GM12864 (cell line): Measurements from ENCODE around the gene TOX3.

Source experiments
- DNase-seq: peaks from one replicate; pipeline ENCODE4 v3.0.0-alpha.2; 2011; ENCODE audit warnings: low read depth
- H3K4me3 ChIP-seq: 2 replicates; pipeline ENCODE4 v1.5.1; 2011; ENCODE audit warnings: mild to moderate bottlenecking, low read depth, low read length, control low read depth
- TF ChIP-seq, protein P1 (sequence below): IDR thresholded peaks from 2 replicates; pipeline ENCODE4 v1.5.1; 2011; ENCODE audit warnings: low read depth, mild to moderate bottlenecking, moderate library complexity, low read length, control low read depth, inconsistent platforms; ENCODE audit errors: missing control alignments

Gene TOX3

GRCh38 chr16:52563767-52564611, 17.0 kb upstream of the TOX3 start:
- H3K4me3 ChIP-seq: no peak overlapping the region
- DNase-seq: no peak
- TF ChIP-seq, protein P1, sequence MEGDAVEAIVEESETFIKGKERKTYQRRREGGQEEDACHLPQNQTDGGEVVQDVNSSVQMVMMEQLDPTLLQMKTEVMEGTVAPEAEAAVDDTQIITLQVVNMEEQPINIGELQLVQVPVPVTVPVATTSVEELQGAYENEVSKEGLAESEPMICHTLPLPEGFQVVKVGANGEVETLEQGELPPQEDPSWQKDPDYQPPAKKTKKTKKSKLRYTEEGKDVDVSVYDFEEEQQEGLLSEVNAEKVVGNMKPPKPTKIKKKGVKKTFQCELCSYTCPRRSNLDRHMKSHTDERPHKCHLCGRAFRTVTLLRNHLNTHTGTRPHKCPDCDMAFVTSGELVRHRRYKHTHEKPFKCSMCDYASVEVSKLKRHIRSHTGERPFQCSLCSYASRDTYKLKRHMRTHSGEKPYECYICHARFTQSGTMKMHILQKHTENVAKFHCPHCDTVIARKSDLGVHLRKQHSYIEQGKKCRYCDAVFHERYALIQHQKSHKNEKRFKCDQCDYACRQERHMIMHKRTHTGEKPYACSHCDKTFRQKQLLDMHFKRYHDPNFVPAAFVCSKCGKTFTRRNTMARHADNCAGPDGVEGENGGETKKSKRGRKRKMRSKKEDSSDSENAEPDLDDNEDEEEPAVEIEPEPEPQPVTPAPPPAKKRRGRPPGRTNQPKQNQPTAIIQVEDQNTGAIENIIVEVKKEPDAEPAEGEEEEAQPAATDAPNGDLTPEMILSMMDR: no peak

GRCh38 chr16:52562770-52563169, 15.8 kb upstream of the TOX3 start:
- no peak for DNase-seq
- TF ChIP-seq, protein P1: no peak
- H3K4me3 ChIP-seq: no peak overlapping the region

DNA sequence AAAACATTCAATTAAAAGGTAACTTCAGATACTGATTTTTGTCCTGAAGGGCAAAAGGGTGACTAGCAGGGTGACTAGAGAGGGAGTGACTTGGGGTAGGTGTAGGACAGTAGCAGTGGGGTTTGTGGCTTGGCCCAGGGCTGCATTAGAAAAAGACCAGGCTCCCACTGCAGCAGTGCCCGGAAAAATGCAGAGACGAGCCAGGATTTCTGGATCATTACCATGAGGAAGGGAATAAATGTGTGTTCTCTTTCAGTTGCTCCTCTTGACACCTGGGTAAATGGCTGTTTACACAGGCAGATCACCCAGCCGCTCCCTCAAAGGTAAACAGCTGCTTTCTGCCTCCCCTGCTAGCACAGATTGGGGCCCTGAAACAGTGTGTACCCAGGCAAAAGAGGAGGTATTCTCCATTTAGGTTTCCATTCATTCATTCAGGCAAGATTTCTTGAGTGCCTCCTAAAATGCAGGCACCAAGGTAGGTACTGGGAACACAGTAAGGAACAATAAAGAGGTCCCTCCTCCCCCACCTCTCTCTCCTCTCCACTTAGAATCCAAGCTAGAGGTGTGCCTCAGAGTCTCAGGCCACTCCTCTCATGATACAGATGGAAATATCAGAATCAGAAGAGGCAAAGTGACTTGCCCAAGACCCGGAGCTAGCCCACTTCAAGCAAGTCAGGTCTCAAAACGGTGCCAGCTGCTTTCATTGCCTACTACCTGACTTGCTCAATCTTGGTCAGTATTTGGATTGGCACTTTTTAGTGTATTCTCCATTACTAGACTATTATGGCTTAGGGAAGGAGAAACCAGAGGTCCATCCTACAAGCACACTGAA, 15.2 kb upstream of the TOX3 start:
- no peak overlapping the region for H3K4me3 ChIP-seq
- TF ChIP-seq, protein P1: no peak
- no peak for DNase-seq

DNA sequence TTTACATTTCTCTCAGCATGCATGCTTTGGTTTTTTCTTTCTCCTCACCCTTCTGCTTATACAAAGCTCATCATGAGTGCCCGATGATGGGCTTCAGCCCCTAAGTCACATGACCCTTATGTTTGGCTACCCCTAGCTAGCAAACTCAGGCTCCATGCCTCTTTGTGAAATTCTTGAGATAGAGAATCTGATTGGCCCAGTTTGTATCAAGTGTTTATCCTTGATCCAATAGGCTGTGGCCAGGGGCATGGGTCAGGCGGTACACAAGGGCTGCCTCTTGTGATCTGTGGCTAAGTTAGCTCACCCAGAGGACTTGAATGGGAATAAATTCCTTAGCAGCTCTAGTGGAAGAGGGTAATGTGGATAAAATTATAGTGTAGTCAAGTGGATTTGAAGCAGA, 11.5 kb upstream of the TOX3 start:
- DNase-seq: no peak
- TF ChIP-seq, protein P1: no peak
- no peak overlapping the region for H3K4me3 ChIP-seq

DNA sequence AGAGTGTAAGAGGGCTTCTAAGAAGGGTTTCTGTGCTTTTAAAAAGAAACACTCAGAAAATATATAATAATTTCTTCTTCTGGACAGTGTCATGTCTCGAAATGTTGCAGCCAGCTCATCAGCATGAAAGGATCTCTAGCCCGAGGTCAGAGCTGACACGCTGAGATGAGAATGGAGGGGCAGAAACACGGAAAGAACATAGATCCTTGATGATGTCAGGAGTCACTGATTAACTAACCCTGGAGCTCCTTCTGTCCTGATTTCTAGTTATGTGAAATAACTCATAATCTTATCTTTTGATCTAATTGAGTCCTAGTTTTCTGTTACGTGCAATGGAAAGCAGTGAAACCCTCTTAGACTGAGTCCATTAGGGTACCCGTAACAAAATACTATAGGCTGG, 10.3 kb upstream of the TOX3 start:
- no peak for DNase-seq
- TF ChIP-seq, protein P1: no peak

DNA sequence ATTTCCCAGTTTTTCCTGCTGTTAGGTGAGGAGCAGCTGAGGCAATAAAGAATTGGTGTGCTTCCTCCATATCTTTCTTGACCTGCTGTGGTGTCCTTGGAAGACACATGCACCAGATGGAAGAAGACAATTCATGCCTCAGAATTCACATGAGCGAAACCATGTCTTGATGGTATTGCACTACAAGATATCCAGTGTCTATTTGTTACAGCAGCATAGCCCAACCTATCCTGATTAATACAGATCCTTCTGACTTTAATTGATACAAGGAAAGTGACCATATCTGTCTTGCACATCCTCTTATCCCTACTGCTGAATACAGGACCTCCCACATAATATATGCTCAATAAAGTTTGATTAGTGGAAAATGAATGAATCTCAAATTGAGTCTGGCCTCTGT, 9.1 kb upstream of the TOX3 start:
- no peak for DNase-seq
- no peak overlapping the region for H3K4me3 ChIP-seq
- TF ChIP-seq, protein P1: no peak

More for the DNA sequence above, 10.3 kb upstream of the TOX3 start:
- no peak overlapping the region for H3K4me3 ChIP-seq

GRCh38 chr16:52555572-52555971, 8.6 kb upstream of the TOX3 start:
- no peak for DNase-seq
- H3K4me3 ChIP-seq: no peak overlapping the region
- TF ChIP-seq, protein P1: no peak
